Left ventricle myocardium superior (tissue), 1 donor: Measurements from ENCODE around the gene TPRG1L. TPM values are rescaled to one million over a fixed set of nuclear protein-coding genes. Genes with fewer than 3 reads are reported as not detected.
A peak's percentile ranks its signal among the peaks of the same experiment; 100 is the strongest.

Experiments
- ATAC-seq: fragments of 200-7000 bp; cut with Tn5 transposase; one replicate; pipeline ENCODE4 v1.9.1; 2020; ENCODE audit warnings: mild to moderate bottlenecking, moderate library complexity
- DNase-seq: peaks from one replicate; pipeline ENCODE4 v3.0.0-alpha.2; 2020
- intact Hi-C: fragments of 100-400 bp; cut with micrococcal nuclease; formaldehyde crosslinking; loops from one replicate; pipeline ENCODE4 v1.11.0; 2022
- total RNA-seq: library from RNA; stranded (reverse); fragmentation: NEBNext Ultra II Directional; extraction: Animal tissue kit (Norgen Biotek cat#: 25700); gene quantifications from one replicate; pipeline ENCODE4 v1.2.1, GENCODE V29; 2021
- donor health status: DM: no; HTN: yes; CAD: no; lungs with severe emphysema.

The TPRG1L gene
- total RNA-seq, 1 donor from 2014 or later, result 48.6 TPM

DNA sequence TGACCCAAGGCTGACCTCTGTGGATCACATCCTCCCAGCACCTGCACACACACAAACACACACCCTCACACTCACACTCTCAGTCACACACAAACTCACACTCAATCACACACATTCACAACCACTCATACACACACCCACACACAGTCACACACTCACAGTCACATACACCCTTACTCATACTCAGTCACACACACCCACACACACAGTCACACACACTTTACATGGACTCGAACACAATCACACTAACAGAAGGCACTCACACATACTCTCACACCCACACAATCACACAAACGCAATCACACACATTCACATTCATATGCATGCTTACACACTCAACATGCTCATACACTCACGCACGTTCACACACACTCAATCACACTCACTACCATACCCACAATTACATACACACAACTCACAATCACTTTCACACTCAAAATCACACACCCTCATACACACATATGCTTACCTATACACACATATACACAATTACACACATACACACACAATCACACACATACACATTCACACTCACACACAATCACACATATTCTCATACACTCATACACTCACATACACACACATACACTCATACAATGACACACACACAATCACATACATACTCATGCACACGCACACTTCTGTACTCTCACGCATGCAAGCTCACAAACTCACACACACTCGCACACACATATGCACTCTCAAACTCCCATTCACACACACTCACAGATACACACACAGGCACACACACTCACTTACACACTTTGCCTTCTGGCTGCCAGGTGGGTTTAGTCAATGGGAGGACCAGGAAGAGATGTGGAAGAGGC is 19.6 kb upstream of the TPRG1L start:
- ATAC-seq (no peak), DNase-seq (no peak)
- intact Hi-C loops, result no loop called here

DNA sequence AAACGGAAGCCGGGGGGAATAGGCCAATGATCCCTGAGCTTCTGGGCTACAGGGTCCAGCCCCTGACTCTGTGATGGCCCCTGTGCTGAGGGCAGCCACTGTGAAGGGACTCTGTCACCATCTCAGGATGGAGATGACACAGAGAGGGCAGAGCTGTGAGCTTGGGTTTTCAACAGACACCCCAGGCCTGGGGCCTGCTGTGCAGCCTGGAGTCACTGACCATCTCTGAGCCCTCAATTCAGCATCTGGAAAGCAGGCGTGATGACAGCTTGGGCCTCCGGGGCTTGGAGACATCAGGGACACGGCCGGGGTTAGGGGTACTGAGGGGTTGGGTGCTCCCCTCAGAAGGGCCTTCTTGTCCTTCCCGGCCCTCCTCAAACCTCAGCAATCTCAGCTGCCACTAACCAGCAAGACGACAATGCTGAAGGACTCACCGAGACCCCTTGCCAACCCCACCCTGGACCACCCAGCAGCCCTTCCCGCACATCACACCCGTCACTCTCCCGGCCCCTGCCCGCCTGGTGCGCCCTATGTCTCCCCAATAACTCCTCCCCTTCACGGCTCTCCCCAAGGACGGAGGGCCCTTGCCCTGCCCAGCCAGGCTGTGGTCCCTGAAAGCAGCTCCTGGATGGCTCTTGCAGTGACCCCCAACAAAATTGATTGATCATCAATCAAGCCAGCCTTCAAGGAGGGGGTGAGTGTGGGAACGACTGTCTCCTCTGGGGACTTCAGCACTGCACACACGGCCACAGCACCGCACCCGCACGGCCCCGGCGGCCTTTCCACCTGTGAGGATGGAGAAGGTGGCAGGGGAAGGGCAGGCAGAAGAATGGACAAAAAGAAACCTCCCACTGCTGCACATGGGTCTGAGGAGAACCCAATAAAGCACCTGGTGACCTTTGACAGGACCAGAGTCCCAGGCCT is 17.8 kb upstream of the TPRG1L start:
- DNase-seq, result no peak

DNA sequence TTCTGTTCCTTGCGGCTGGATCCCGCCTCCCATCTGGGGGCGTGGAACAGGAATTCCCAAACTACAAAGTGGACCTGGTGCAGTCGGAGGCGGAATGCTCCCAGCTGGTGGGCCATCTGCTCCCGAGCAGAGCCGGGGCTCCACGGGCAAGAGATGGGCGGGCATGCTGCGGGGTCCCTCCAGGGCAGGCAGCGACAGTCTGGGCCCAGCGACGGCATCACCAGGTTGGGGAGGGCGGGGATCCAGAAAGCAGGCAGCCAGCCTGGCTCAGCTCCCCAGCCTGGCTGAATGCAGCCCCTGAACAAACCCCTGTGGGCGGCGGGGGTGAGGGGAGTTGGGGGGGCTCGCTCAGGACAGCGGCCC is 17.1 kb upstream of the TPRG1L start:
- DNase-seq (no peak), ATAC-seq (no peak)
- intact Hi-C loops, result no loop called here

More for the DNA sequence above, 17.8 kb upstream of the TPRG1L start:
- ATAC-seq, result no peak
- intact Hi-C loops, result no loop called here

DNA sequence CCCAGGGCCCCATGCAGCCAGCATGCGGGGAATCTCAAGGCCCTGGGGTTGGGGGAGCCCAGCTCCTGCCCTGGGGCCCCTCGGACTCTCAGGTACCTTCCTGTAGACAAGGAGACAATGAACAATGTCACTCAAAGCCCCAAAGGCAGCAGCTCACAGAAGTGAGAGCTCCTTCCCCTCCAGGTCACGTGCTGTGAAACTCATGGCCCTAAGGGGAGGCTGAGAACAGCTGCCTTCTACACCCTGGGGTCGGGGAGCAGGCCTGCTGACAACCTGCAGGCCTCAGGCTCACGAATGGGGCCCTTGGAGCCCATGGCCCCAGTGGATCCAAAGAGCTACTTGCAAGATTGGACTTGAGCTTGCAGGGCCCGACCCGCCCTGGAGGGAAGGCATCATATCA is 16.7 kb upstream of the TPRG1L start:
- DNase-seq, result no peak
- intact Hi-C loops, result no loop called here
- ATAC-seq, result no peak

DNA sequence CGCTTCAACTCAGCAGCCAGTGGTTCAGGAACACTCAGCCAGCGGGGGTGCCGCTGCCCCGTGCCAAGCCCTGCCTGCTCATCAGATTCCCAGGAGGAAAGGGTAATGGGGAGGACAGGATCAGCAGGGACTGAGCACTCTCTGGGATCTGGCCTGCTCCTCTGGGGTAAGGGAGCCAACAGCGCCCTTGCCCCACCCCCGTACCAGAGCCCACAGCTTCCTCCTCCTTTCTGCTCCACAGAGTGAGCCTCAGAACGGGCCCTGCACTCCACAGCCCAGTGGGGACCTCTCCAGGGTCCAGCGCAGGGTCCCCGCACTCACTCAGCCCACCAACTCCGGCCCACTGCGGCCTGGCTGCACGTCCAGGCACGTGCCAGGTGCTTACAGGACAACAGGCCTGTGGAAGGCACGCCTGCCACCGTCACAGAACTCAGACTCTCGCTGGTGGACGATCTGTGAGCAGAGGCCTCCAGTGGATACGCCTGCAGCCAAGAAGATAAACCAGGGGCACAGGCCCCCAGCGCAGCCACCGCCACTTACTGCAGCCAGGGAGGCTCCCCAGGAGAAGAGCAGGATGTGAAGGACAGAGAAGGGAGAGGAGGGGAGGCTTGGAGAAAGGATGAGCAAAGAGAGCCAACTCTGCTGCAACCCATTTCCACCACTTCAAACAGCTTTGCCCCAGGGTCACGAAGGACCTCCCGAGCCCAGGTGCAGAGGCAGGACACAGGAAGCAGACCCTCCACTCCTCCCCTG is 15.6 kb upstream of the TPRG1L start:
- intact Hi-C loops, result no loop called here
- ATAC-seq (no peak), DNase-seq (no peak)

DNA sequence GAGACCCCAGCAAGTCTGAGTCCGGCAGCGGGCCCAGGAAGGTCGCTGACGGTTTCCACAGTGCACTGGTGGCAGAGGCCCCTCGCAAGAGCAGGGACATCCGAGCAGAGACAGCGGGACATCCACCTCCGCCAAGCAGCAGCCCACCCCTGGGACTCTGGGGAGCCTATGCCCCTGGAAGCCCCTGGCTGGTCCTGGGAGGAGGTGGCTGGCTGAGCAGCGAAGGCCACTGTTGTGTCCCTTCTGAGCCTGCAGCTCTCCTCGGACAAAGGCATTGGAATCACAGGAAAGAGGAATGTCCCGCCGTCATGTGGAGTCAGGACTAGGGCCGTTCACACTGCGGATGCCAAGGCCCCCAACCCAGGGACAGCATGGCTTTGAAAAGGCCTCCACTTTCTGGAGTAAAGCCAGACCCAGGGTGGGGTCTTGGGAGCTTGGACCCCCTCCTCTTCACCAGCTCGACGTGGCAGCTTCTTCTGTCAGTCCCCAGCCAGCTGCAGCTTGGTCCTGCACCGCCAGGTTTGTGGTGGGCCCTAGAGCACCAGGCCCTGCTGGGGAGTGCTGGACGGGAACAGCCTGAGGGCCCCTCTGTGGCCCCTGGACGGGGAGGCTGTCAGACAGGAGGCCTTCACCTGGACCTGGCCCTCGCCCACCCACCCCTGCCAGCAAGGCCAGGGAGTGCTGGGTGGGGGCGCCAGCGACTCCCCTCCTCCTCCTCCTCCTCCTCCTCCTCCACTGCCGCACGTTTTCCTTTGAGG is 14.9 kb upstream of the TPRG1L start:
- ATAC-seq, result no peak
- intact Hi-C loops, result no loop called here
- DNase-seq, result no peak

DNA sequence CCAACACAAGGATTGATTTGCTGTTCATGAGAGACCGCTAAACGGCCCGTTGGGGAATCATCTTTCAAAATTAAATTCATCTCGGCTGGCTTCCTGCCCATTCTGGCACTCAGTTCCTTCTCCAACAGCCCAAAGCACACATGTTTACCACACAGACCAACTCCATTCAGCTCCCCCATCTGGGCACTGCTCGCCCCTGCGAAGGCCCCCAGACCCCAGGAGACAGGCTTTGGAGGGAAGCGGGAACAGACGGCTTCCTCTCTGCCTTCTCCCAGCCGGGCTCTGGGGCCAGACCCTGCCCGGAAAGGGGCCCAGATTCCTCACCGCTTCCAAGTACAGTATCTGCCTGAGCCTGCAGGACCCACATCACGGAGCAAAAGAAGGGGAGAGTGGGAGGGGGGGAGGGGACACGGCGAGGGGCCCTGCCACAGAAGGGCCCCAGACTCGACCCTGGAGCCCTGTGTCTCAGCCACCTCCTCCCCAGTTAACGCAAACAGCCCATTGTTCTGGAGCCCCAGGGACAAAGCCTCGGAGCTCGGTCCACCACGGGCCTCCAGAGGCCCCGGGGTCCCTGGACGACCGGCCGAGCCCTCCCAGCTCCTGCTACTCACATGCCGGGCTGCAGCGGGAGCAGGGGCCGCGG is 14.2 kb upstream of the TPRG1L start:
- intact Hi-C loops, result no loop called here
- DNase-seq (no peak), ATAC-seq (no peak)

DNA sequence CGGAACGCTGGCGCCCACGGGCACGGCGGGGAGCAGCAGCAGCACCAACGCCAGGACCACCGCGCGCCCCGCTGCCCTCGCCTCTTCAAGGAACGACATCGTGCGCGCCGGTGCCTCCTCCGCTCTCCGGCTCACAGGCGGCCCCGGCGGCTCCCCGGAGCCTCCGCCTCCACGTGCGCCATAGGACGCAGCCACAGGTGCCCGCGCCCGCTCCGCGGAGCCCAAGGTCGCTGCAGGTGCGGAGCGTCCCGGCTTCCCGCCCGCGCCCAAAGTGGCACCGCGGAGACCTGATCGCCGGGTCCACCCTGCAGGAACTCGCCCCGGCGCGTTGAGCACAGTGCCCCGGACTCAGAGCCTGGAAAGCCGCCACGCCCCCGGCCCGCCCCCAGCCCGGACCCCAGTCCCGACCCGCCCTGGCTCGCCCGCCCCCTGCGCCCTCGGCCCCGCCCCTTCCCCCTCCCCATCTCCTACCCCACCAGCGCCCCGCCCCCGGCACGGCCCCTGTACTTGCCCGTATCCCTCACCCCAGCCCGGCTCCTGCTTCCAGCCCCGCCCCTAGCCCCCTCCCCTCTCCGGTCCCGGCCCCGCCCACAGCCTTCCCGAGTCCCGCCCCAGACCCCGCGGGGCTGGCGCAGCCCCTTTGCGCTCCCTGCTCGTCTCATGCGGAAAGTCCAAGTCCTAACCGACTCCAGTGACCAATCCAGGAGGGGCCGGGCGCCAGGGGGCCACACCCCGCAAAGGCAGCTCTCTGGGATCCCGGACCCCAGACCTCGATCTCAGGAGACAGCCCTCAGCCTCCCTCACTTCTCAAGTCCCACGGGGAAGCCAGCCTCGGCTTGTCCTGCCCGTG is 13.4 kb upstream of the TPRG1L start, which contains the start of gene MEGF6:
TSS of gene MEGF6 (minus strand) at position 339 of the 850 bp plus-strand sequence. CDS start at position 99, 240 bp downstream.
- intact Hi-C loops, result no loop called here
- ATAC-seq (peak; percentile 76), DNase-seq (peak; percentile 65)

DNA sequence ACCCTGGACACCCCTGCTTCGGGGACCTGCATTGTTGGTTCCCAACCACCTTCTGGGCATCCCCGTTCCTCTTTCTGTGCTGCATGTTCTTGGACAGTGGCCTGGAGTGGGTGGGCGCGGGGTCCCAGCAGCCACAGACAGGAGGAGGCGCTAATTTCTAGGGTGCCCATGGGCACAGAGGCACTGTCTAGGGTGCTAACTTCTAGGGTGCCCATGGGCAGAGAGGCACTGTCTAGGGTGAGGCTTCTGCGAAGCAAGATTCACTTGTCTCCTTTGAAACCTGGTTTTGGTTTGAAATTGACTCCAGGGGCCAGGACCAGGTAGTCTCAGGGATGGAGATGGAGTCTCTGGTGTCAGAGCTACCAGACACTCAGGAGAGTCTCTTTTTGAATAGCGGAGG is 12.7 kb upstream of the TPRG1L start:
- intact Hi-C loops, result no loop called here
- DNase-seq (no peak), ATAC-seq (no peak)

DNA sequence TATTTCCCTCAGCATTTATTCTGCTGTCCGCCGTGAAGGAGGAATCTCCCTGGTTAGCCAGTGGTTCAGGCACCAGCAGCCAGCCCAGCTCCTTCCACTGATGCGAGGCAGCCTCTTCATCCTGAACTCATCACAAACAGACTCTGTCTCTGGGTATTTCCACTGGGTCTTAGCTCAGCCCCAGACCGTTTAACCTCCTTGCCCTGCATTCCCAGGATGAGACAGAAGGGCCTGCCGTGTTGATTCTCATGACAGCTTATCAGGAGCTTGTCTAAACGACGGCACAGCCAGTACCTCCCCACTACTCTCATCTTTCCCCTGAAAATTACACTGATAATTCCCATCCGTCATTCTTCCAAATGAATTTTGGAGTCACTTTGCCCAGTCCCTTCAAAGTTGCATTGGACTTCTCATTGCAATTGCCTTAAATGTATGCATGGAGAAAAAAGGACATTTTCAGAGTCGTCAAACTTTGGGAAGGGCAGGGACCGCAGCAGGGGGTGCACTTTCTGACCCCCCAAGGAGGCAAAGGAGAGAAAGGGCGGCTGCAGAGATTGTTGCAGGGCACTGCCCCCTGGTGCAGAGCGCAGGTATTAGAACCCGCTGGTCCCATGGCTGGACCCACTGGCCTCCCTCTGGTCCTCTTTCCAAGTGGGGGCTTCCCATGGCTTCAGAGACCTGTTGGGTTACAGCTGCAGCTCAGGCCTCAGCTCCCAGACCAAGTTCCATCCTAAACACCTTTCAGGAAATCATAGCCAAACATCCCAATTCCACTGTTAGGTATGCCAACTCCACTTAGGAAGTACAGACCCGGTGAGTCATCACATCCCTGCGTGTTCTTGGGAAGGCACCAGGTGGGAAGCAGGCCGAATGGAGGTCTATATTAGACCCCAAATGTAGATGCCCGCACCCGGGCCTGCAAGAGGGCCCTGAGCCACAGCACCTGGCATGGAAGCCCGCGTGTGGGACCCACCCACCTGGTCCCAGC is 9.8 kb upstream of the TPRG1L start:
- intact Hi-C loops, result loop anchor here (5.0 kb wide), 1 partner anchor 123 kb away; no protein-coding TSS in a partner anchor
- ATAC-seq (no peak), DNase-seq (no peak)

DNA sequence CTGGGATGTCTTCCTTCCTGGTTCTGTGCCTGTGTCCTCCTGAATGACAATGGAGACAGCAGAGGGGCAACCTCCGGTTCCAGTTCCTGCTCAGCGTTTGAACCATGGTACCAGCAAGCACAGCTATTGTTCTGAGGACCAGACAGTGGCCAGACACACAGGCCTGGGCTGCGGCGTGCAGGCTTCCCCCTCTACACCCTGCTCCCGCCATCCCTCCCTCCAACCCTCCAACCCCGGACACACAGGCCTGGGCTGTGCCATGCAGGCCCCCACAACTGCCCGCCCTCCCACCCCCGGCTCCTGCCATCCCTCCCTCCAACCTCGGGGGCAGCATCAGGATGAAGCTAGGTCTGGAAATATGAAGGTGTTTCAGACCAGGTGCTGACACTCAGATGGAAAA is 8.0 kb upstream of the TPRG1L start:
- intact Hi-C loops, result loop anchor here (5.0 kb wide), 1 partner anchor 125 kb away; no protein-coding TSS in a partner anchor
- DNase-seq (no peak), ATAC-seq (no peak)

DNA sequence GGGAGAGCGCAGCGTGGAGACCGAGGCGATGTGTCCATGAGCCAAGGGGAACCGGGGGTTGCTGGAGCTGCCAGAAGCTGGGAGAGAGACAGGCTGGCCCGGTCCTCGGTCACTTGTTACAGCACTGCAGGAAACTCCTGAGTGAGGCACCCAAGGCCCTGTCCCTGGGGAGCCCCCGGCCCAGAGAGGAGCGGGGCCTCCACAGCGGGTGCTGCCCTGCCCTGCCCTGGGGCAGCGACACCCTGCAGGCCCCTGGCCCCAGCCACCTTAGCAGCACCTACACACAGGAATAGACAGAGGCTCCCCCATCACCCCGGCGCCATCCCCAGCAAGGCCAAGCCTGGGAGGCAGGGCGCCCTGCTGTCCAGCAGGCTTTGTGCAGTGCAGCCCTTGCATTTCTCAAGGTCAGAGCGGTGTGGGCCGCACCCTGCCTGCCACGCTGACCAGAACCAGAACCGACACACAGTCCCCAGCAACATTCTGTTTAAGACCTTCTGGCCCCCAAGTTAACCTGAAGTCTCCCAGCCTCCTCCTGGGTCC is 6.9 kb upstream of the TPRG1L start:
- ATAC-seq (no peak), DNase-seq (no peak)
- intact Hi-C loops, result loop anchor here (5.0 kb wide), 1 partner anchor 126 kb away; no protein-coding TSS in a partner anchor

DNA sequence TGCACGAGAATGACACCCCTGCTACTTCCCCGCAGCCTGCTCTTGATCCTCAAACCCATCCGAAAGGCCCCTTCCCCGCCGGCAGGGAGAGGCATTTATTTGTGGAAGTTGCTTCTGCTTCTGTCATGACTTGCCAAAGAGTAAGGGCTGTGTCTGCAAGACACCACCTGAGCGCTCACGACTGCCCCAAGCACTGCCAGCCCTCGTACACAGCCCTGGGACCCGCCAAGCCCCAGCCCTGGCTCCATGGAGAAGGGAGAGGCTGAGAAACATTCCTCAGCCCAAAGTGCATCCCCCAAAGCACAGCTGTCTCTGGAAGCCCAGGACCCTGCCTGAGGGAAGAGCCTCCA is 6.3 kb upstream of the TPRG1L start:
- DNase-seq, result no peak
- ATAC-seq, result no peak
- intact Hi-C loops, result loop anchor here (5.0 kb wide), 1 partner anchor 126 kb away; no protein-coding TSS in a partner anchor

DNA sequence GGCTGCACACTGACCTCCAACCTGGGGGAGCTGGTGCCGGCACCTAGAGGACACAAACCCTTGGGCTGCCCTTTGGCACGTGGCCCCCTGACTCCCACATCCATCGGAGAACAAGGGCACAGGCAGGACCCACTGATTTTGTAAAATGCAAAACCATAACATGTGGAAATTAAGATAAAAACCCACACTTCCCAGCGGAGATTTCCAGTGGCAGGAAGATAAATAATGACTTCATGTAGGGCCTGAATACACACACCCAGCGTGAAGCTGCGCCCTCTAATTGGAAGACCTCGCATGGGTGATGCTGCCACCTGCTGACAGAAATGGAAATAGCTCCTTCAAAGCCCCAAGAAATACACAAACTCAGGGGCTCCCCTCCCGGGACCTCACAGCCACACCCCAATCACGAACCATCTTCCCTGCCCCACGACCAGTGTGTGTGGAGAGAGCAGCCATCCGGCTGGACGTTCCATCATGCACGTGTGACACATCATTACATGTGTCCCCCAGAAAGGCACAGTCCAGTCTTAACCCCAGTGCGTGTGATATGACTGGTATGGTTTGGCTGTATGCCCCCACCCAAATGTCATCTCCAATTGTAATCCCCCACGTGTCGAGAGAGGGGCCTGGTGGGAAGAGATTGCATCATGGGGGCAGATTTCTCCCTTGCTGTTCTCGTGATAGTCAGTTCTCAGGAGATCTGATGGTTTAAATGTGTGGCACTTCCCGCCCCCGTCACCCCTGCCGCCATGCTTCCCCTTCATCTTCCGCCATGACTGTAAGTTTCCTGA is 5.7 kb upstream of the TPRG1L start:
- ATAC-seq, result peak; percentile 76
- intact Hi-C loops, result loop anchor here (5.0 kb wide), 1 partner anchor 127 kb away; no protein-coding TSS in a partner anchor
- peak; percentile 63 for DNase-seq

DNA sequence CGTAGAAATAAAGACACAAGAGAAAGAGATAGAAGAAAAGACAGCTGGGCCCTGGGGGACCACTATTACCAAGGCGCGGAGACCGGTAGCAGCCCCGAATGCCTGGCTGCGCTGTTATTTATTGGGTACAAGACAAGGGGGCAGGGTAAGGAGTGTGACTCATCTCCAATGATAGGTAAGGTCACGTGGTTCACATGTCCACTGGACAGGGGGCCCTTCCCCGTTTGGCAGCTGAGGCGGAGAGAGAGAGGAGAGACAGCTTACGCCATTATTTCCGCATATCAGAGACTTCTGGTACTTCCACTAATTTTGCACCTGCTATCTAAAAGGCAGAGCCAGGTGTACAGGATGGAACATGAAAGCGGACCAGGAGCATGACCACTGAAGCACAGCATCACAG is 4.1 kb upstream of the TPRG1L start:
- intact Hi-C loops, result no loop called here
- DNase-seq, result no peak
- ATAC-seq, result no peak
